Astrocyte of the spinal cord (primary cell): ENCODE data around the gene ADAMTS2.

ENCODE experiments used
- DNase-seq: peaks from one replicate; pipeline ENCODE4 v3.0.0; 2011; ENCODE audit warnings: low read depth, low spot score
- H3K4me3 ChIP-seq: 2 replicates; pipeline ENCODE4 v1.5.1; 2011; ENCODE audit warnings: low read depth, mild to moderate bottlenecking, low read length, moderate library complexity
- in situ Hi-C: cut with HindIII; loops from 2 replicates; pipeline ENCODE4 v1.10.0; 2017; ENCODE audit warnings: low sequenced_read_pairs
- TF ChIP-seq, protein P1 (sequence below): IDR thresholded peaks from 2 replicates; pipeline ENCODE4 v1.5.1; 2012; ENCODE audit warnings: low read depth, mild to moderate bottlenecking, low read length, inconsistent platforms

ADAMTS2 gene

DNA sequence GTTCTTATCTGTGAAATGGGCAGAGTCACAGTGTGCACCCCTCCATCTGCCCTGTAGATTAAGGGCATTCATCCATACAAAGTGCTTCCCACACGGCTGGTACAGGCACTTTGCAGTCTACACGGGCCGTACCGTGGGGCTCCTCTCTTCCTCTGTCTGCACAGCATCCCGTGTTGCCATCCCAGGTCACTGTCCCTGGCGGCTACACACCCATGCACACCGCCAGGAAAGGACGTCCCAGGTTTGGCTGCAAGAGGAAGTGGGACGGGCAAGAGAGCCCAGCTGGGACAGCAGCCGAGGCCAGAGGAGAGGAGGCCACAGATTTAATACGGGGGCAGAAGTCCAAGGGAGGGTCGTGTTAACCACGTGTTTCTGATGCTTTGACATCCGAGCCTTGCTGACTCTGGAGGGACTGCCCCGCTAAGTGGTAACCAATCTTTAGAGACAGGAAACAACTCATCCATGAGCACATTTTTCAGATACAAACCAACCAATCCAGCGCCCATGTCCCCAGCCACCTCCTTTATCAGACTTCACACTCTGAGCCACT lies 165.1 kb downstream of the ADAMTS2 start:
- no peak for DNase-seq
- TF ChIP-seq, protein P1, sequence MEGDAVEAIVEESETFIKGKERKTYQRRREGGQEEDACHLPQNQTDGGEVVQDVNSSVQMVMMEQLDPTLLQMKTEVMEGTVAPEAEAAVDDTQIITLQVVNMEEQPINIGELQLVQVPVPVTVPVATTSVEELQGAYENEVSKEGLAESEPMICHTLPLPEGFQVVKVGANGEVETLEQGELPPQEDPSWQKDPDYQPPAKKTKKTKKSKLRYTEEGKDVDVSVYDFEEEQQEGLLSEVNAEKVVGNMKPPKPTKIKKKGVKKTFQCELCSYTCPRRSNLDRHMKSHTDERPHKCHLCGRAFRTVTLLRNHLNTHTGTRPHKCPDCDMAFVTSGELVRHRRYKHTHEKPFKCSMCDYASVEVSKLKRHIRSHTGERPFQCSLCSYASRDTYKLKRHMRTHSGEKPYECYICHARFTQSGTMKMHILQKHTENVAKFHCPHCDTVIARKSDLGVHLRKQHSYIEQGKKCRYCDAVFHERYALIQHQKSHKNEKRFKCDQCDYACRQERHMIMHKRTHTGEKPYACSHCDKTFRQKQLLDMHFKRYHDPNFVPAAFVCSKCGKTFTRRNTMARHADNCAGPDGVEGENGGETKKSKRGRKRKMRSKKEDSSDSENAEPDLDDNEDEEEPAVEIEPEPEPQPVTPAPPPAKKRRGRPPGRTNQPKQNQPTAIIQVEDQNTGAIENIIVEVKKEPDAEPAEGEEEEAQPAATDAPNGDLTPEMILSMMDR = no peak
- no peak overlapping the region for H3K4me3 ChIP-seq
- in situ Hi-C loops = no loop called here

DNA sequence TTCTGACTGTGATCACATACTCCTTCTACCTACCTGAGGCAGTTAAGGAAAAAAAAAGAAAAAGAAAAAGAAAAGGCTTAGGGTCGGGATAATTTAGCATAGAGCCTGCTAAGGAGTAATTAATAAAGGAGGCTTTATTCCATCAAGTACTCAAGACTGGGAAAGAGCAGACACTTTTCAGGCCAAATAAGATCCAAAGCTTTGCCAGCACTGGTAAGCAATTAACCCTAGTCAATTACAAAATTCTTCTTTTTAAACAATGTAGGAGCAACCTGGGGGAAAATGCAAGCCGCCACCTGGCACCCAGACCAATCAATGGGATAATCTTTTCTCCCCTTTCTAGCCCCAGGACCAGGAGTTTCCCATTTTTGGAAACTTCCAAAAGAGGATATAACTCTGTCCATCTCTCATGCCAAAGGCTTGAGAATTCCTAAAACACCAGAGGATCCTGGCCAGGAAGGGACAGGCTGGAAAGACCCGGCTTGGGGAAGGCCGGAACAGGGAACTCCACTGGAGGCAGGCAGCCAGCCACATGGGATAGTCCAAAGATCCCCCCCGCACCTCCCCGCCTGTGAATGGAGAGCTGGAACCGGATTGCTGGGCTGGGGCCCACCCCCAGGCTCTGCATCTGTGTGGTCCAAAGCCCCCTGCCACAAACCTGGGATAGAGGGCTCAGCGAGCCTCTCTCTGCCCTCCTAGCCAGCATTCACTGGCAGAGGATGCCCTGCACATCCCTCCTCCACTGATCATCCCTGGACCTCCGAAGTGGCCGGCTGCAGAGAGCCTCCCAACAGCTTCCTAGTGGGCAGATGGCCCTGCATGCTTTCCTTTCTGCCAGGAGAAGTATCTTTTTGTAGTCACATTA lies 167.3 kb downstream of the ADAMTS2 start:
- H3K4me3 ChIP-seq = no peak overlapping the region
- in situ Hi-C loops = no loop called here
- TF ChIP-seq, protein P1 = no peak
- DNase-seq = no peak

DNA sequence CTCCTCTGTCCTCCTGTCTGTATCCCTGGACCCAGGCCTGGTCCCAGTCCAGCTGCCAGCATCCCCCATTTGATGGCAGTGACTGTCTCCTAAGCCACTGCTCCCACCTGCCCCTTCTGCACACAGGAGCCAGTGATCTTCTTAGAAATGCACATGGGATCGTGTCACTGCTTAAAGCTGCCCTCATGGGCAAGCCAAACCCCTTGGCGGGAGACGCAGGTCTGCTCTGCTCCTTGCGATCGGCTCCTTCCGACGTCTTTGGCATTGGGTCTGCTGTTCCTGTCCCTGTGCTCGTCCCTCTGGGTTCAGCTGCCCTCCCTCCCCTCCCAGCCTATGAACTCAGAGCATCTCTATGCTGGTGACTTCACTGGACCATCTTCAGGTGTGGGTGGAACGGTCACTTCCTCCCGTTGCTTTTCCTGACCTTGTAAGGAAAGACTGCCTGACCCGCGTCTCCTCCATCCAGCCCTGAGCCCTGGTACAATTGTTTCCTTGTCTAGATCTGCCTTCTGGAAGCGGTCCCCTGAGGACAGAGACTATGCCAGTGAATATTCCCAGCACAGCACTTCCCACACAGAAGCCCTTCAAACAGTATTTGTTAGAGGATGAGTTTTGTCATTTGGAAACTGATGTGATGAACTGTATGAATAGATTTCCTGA lies 168.6 kb downstream of the ADAMTS2 start:
- in situ Hi-C loops = no loop called here
- H3K4me3 ChIP-seq = no peak overlapping the region
- TF ChIP-seq, protein P1 = no peak
- no peak for DNase-seq

DNA sequence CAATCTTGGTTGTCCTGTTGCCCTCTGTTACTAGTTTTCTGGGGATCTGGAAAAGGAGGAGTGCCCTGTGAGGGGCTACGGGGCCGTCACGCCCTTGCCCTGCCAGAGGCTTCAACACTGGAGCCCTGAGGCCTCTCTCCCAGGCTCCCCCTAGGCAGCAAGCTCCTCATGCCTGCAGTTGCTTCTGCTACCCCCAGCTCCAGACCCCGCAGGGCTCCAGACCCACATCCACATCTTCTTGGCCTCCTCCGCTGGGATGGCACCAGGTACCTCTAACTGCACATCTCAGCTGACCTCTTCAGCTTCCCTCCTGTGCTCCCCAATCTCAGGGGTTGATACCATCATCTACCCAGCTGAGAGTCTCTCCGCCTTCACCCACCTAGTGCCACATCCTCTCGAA lies 169.1 kb downstream of the ADAMTS2 start:
- H3K4me3 ChIP-seq = no peak overlapping the region
- DNase-seq = no peak
- TF ChIP-seq, protein P1 = no peak
- in situ Hi-C loops = no loop called here

DNA sequence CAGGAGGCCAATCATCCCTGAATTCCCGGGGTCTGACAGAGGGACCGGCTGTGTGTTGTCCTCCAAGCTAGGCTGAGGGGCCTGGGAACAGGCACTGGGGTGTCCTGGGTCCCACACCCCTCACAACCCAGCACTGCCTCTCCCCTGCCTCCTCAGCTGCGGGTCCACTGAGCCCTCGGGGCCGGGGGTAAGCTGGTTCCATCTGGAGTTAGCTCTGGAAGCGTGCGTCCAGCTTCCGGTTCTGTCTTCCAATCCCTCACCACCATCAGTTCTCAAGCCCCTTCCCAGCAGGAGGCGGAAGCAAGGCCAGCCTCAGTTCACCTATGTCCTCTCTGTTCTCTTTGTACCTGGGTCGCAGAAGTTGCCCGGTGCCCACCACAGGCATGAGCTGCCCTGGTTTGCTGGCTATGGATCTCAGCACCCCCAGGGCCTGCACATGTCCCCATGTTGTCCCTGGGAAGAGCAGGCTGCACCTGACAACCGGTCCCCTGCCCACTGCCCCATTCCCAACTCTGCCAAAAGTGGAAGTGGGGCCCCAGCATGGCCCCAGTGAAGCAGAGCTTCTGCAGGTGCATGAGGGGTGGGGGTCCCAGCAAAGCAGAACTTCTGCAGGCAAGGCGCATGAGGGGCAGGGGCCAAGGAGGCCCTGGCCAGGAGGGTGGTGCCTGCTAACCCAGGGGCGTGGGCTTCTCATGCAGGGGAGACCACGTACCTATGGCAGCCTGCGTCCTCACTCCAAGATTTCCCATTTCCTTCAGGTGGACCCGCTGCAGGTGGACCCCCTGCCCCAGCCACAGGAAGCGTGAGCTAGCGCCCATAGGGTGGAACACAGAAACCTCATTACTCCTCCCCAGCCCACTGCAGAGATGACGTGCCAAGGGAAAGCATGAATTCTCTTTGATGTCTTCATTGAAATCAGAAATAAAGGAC lies 173.2 kb downstream of the ADAMTS2 start:
- in situ Hi-C loops = no loop called here
- TF ChIP-seq, protein P1 = no peak
- H3K4me3 ChIP-seq = no peak overlapping the region
- no peak for DNase-seq

DNA sequence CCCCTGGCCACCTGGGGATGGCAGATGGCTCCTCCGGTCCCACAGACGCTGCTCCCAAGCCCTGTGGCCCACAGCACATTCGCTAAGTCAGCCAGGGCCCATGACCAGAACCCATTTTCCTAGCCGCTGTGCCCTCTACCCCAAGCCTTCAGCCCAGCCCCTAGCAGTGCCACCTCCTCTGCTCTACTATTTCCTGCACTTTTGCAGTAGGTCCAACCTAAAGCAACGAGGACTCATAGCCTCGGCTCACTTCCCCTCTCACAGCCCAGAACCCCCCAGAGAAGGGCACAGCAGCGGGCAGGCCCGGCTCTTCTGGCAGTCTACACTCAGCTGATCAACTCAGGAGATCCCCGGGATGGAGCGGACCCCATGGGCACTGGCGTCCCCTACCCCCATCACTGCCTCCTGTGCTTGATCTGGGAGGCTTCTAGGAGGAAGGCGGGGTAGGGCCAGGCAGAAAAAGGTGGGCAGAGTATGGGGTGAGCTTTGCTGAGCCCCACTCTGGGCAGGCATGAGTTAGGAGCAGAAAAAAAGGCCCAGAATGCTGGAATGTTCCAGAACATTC lies 173.9 kb downstream of the ADAMTS2 start:
- DNase-seq = no peak
- TF ChIP-seq, protein P1 = no peak
- no peak overlapping the region for H3K4me3 ChIP-seq
- in situ Hi-C loops = no loop called here
